Neural progenitor cell (in vitro differentiated cells): ENCODE data around the gene QSOX2.

Source experiments
- EZH2 ChIP-seq: fragments of 200-600 bp; sonication (generic); IDR thresholded peaks from 2 replicates; pipeline ENCODE4 v1.6.1; 2017; ENCODE audit warnings: antibody characterized with exemption, mild to moderate bottlenecking, moderate library complexity
- TF ChIP-seq, protein P1 (sequence below): fragments of 200-600 bp; sonication (generic); IDR thresholded peaks from 2 replicates; pipeline ENCODE4 v1.5.1; 2017; ENCODE audit warnings: antibody characterized with exemption, mild to moderate bottlenecking

GRCh38 chr9:136275655-136276429 is 30.2 kb upstream of the QSOX2 start:
- TF ChIP-seq, protein P1, sequence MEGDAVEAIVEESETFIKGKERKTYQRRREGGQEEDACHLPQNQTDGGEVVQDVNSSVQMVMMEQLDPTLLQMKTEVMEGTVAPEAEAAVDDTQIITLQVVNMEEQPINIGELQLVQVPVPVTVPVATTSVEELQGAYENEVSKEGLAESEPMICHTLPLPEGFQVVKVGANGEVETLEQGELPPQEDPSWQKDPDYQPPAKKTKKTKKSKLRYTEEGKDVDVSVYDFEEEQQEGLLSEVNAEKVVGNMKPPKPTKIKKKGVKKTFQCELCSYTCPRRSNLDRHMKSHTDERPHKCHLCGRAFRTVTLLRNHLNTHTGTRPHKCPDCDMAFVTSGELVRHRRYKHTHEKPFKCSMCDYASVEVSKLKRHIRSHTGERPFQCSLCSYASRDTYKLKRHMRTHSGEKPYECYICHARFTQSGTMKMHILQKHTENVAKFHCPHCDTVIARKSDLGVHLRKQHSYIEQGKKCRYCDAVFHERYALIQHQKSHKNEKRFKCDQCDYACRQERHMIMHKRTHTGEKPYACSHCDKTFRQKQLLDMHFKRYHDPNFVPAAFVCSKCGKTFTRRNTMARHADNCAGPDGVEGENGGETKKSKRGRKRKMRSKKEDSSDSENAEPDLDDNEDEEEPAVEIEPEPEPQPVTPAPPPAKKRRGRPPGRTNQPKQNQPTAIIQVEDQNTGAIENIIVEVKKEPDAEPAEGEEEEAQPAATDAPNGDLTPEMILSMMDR = peak; percentile 9
- no peak for TF ChIP-seq EZH2
